ENCODE data around the gene P2RY2.

Gene P2RY2

DNA sequence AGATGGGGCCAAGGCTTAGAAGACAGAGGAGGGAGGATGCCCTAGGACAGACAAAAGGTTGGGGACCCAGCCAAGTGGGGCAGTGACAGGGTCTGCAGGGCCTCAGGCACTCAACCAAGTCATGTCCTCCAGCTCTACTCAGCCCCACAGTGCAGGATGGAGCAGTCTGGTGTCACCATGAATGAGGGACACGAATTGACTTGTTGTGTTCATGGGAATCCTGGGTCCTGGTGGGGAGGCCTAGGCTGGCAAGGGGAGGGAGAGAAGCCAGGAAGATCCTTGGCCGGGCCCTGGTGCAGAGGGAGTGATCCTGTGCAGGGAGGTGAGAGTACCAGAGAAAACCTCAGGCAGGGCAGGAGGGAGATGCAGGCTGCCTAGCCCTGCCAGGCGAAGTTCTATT is 66.0 kb downstream of the P2RY2 start:
- TF ChIP-seq TAF1 (IDR thresholded peaks at IDR 0.05; ENCODE audit: borderline replicate concordance, insufficient read depth, low read length): no peak

DNA sequence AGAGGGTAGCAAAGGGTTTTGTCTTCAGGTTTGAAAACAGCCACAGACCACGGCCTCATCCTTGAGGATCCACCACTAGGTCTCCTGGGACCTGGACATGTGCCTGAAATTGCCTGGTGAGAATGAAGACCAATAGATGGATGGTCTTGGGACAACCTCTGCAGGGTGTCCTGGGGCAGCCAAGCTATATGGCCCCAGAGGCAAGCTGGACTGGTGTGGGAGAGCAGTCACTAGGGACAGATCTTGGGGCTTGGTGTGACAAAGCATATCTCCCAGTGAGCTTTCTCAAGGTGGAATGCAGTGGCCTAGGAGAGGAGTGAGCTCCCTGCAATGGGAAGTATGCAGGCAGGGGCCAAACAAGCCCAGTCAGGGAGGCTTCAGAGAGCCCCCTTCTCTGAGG is 67.6 kb downstream of the P2RY2 start:
- TF ChIP-seq, protein P1, sequence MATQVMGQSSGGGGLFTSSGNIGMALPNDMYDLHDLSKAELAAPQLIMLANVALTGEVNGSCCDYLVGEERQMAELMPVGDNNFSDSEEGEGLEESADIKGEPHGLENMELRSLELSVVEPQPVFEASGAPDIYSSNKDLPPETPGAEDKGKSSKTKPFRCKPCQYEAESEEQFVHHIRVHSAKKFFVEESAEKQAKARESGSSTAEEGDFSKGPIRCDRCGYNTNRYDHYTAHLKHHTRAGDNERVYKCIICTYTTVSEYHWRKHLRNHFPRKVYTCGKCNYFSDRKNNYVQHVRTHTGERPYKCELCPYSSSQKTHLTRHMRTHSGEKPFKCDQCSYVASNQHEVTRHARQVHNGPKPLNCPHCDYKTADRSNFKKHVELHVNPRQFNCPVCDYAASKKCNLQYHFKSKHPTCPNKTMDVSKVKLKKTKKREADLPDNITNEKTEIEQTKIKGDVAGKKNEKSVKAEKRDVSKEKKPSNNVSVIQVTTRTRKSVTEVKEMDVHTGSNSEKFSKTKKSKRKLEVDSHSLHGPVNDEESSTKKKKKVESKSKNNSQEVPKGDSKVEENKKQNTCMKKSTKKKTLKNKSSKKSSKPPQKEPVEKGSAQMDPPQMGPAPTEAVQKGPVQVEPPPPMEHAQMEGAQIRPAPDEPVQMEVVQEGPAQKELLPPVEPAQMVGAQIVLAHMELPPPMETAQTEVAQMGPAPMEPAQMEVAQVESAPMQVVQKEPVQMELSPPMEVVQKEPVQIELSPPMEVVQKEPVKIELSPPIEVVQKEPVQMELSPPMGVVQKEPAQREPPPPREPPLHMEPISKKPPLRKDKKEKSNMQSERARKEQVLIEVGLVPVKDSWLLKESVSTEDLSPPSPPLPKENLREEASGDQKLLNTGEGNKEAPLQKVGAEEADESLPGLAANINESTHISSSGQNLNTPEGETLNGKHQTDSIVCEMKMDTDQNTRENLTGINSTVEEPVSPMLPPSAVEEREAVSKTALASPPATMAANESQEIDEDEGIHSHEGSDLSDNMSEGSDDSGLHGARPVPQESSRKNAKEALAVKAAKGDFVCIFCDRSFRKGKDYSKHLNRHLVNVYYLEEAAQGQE (IDR thresholded peaks at IDR 0.05; ENCODE audit: insufficient read depth in 1 of 2, low read depth in 2 of 2, low read length in 2 of 2): no peak
- TF ChIP-seq FOXP2 (optimal IDR thresholded peaks at IDR 0.05; ENCODE audit: borderline replicate concordance, extremely low read depth, extremely low read length, insufficient read depth) (no peak), SIN3A (IDR thresholded peaks at IDR 0.05; ENCODE audit: borderline replicate concordance, insufficient read depth, low read length) (no peak), POLR2AphosphoS5 (IDR thresholded peaks at IDR 0.05; ENCODE audit: low read depth, low read length) (no peak), TAF1 (IDR thresholded peaks at IDR 0.05; ENCODE audit: borderline replicate concordance, insufficient read depth, low read length) (no peak)
